Muscle layer of duodenum (tissue), 2 donors: ENCODE measurements around the gene KEL.

ENCODE experiments used
- H3K27ac ChIP-seq: one replicate; pipeline ENCODE4 v1.7.0; 2013; ENCODE audit warnings: mild to moderate bottlenecking, low read length
- H3K27me3 ChIP-seq: one replicate; pipeline ENCODE4 v1.7.0; 2013; ENCODE audit warnings: low read depth, mild to moderate bottlenecking, control low read depth, low read length
- H3K36me3 ChIP-seq, 2 donors: one replicate each; pipeline ENCODE4 v1.7.0; 2013; ENCODE audit warnings: low read length in 2 of 2, control low read depth in 1 of 2, mild to moderate bottlenecking in 1 of 2; ENCODE audit not compliant: insufficient read depth in 2 of 2, control insufficient read depth in 1 of 2
- H3K4me1 ChIP-seq, 2 donors: one replicate each; pipeline ENCODE4 v1.7.0; 2013; ENCODE audit warnings: low read length in 2 of 2, mild to moderate bottlenecking in 2 of 2, control low read depth in 1 of 2, moderate library complexity in 1 of 2; ENCODE audit not compliant: insufficient read depth in 2 of 2, control insufficient read depth in 1 of 2
- H3K4me3 ChIP-seq, 2 donors: one replicate each; pipeline ENCODE4 v1.7.0; 2013; ENCODE audit warnings: low read length in 2 of 2, low read depth in 1 of 2, mild to moderate bottlenecking in 1 of 2
- H3K9me3 ChIP-seq, 2 donors: one replicate each; pipeline ENCODE4 v1.7.0; 2013; ENCODE audit warnings: low read length in 2 of 2, control low read depth in 1 of 2, mild to moderate bottlenecking in 1 of 2; ENCODE audit not compliant: control insufficient read depth in 1 of 2
- donor health status: healthy.

KEL gene

DNA sequence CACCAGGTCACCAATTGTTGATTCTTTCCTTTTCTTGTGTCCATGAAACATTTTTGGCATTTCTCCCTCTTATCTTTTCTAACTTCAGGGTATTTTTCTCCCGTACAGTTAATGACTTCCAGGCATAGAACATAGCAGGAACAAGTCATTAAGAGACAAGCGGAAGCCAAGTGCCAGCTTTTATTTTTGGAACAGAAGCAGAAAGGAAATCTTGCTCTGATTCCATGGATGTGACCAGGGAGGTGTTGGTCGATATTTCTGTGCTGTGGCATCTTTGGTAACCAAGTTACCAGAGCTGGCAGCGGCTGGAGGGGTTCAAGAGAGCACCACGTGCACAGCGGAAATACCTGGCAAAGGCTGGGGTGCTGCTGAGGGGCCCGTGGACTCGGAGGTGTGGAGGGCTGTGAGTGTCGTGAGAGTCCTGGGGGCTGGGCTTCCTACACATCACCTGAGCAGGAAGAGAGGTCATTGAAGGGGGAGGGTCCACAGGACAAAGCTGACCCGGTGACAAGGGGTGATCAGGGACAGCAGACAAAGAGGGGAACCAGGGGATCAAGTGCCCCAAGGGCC lies 21.1 kb downstream of the KEL start:
- no peaks in the 10 kb centered on the region for H3K27me3 ChIP-seq
- no peak overlapping the region for H3K4me3 ChIP-seq
- H3K4me1 ChIP-seq: no peaks in the 10 kb centered on the region
- H3K9me3 ChIP-seq: no peaks in the 10 kb centered on the region
- H3K27ac ChIP-seq: no peak overlapping the region
- H3K36me3 ChIP-seq: no peaks in the 10 kb centered on the region

- no peaks in the 10 kb centered on the region for H3K9me3 ChIP-seq
- no peak within 1 kb of the TSS for H3K4me3 ChIP-seq
- no peaks in the 10 kb centered on the region for H3K27me3 ChIP-seq
- no peaks in the 10 kb centered on the region for H3K36me3 ChIP-seq
- H3K27ac ChIP-seq: no peak within 1 kb of the TSS
- H3K4me1 ChIP-seq: no peaks in the 10 kb centered on the region
Observed at GRCh38 chr7:142939226-142939910, 22.8 kb downstream of the KEL start, which contains the start of gene LLCFC1. LLCFC1 (plus strand) TSS chr7:142939484; CDS start chr7:142939622, 138 bp downstream.

GRCh38 chr7:142938611-142939010 lies 23.6 kb downstream of the KEL start:
- no peak overlapping the region for H3K27ac ChIP-seq
- H3K36me3 ChIP-seq: no peaks in the 10 kb centered on the region
- no peaks in the 10 kb centered on the region for H3K4me1 ChIP-seq
- H3K27me3 ChIP-seq: no peaks in the 10 kb centered on the region
- no peak overlapping the region for H3K4me3 ChIP-seq
- H3K9me3 ChIP-seq: no peaks in the 10 kb centered on the region

GRCh38 chr7:142935941-142936565 lies 26.1 kb downstream of the KEL start:
- Histone ChIP-seq H3K4me3 (no peak overlapping the region), H3K36me3 (no peaks in the 10 kb centered on the region), H3K4me1 (no peaks in the 10 kb centered on the region)

DNA sequence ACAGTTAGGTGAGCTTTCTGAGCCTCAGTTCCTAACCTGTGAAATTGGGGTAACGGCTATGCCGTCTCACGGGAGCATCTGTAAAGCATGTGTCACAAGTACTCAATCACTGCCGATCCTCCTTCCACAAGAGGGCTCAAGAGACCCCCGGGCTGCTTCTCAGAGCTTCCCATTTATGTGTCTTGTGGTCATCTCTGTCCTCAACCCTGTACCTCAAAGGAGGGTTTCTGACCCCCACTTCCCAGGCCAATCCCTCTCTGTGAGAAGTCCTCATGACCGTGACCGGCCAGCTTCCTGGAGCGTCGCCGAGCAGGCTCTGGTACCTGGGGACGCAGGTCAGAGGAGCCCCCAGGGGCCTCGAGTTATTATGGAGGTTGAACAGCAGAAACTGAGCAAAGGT lies 28.1 kb downstream of the KEL start:
- no peak overlapping the region for H3K27ac ChIP-seq
- H3K27me3 ChIP-seq: no peaks in the 10 kb centered on the region
- H3K4me3 ChIP-seq: no peak overlapping the region
- no peaks in the 10 kb centered on the region for H3K9me3 ChIP-seq
- no peaks in the 10 kb centered on the region for H3K36me3 ChIP-seq
- H3K4me1 ChIP-seq: no peaks in the 10 kb centered on the region

More at GRCh38 chr7:142935941-142936565, 26.1 kb downstream of the KEL start:
- H3K27ac ChIP-seq: no peak overlapping the region
- H3K27me3 ChIP-seq: no peaks in the 10 kb centered on the region
- no peaks in the 10 kb centered on the region for H3K9me3 ChIP-seq

- Histone ChIP-seq H3K27ac (no peak within 1 kb of the TSS), H3K36me3 (no peaks in the 10 kb centered on the region), H3K4me1 (no peaks in the 10 kb centered on the region), H3K4me3 (no peak within 1 kb of the TSS), H3K27me3 (no peaks in the 10 kb centered on the region), H3K9me3 (no peaks in the 10 kb centered on the region)
Observed at GRCh38 chr7:142933624-142934023, 28.5 kb downstream of the KEL start, which contains the start of gene TRPV5. TRPV5 (minus strand) TSS chr7:142933746; CDS start chr7:142933459, 287 bp downstream.

DNA sequence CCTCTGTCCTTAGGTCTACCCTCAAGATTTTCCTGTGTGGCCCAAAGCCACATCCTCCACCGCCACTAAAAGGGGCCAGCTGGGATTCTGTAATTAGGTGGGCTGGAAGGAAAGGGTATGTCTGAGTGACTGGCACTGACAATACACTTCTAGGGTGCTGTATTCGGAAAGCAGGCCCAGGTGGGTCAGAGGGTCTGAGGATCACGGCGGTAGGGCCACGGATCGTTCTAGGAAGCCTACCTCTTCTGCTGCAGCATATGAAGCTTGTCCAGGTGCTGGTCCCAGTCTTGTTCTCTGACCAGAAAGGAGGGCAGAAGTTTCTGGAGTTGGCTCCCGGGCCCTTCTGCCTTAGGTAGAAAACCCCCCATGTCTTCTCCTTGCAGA lies 29.1 kb downstream of the KEL start:
- Histone ChIP-seq H3K4me1 (no peaks in the 10 kb centered on the region), H3K9me3 (no peaks in the 10 kb centered on the region), H3K4me3 (no peak overlapping the region), H3K27me3 (no peaks in the 10 kb centered on the region), H3K36me3 (no peaks in the 10 kb centered on the region), H3K27ac (no peak overlapping the region)

DNA sequence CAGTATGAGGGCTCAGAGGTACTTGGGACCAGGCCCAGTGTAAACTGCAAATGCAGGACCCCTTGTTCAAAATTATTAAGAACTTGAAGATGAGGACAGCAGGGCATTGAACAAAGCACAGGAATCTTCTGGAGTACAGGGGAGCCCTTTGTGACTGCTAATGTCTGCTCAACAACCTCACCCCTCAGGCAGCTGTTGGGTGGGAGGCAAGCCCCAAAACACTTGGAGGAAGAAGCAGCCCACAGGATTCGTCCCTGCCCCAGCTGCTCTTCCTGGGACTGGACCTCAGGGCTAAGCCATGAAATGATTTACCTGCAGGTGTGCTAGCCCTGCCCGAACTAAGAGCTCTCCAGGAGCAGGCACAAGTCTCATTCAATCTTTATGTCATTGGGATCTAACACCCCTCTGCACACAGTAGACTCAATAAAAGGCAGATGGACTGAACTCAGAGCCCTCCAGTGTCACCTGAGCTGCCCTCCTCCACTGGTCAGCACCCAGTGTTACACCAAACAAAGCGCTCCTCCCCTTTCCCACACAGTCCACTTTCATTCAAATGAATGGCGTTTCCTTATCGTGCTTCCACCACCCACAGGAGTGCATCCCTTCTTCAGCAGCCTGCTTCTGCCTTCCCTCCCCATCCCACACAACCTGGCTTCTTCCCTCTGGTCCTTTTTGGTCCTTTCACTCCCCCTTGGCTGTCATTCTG lies 29.6 kb downstream of the KEL start:
- H3K4me3 ChIP-seq: no peak overlapping the region

DNA sequence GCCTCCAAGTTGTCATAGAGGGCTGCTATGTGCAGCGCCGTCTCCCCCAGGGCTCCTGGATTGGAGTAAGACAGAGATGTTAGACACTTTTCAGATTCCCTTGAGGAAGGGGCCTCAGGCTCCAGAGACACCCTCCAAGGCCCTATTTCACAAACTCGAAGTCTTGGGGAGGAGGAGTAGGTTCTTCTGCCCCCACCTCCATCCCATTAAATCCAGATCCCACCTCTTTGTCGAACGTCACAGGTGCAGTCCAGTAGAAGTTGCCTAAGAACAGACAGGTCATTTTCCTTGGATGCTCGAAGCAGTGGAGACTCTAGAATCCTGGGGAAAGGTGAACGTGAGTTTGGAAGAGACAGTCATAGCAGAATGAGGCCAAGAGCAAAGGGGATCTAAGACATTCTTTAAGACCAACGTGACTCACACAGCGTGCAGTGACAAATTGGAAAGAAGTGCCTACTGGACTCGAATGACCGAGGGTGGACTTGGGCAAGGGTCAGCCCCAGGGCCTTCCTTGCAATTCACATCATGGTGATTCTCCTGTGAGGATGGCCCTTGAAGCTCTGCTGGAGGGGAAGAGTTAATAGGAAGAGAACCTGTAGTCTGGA lies 31.9 kb downstream of the KEL start:
- H3K4me1 ChIP-seq: no peaks in the 10 kb centered on the region
- no peak overlapping the region for H3K4me3 ChIP-seq
- H3K27ac ChIP-seq: no peak overlapping the region
- H3K27me3 ChIP-seq: no peaks in the 10 kb centered on the region
- no peaks in the 10 kb centered on the region for H3K36me3 ChIP-seq
- H3K9me3 ChIP-seq: no peaks in the 10 kb centered on the region

More for the DNA sequence above, 29.6 kb downstream of the KEL start:
- no peaks in the 10 kb centered on the region for H3K36me3 ChIP-seq
- no peaks in the 10 kb centered on the region for H3K4me1 ChIP-seq
- no peaks in the 10 kb centered on the region for H3K27me3 ChIP-seq
- H3K27ac ChIP-seq: no peak overlapping the region
- H3K9me3 ChIP-seq: no peaks in the 10 kb centered on the region

GRCh38 chr7:142927949-142928348 lies 34.2 kb downstream of the KEL start:
- Histone ChIP-seq H3K4me1 (peaks cover 0 to 2% of the 10 kb centered on the region in 2 donors), H3K4me3 (no peak overlapping the region), H3K27ac (peak overlapping the region; percentile 40), H3K36me3 (no peaks in the 10 kb centered on the region), H3K27me3 (no peaks in the 10 kb centered on the region), H3K9me3 (no peaks in the 10 kb centered on the region)
